ENCODE results near the gene RELA. TPM values are rescaled to one million over a fixed set of nuclear protein-coding genes. Genes with fewer than 3 reads are reported as not detected.
"Not testable (repeated sequence)": the region's sequence is repeated elsewhere in the genome, so short reads cannot be mapped to it uniquely, and the experiment has no call there.

RELA gene
- total and polyA plus RNA-seq, 2 of the 4 experiments (the other 2 are of a cell fraction) = 8.6 to 53.0 TPM

DNA sequence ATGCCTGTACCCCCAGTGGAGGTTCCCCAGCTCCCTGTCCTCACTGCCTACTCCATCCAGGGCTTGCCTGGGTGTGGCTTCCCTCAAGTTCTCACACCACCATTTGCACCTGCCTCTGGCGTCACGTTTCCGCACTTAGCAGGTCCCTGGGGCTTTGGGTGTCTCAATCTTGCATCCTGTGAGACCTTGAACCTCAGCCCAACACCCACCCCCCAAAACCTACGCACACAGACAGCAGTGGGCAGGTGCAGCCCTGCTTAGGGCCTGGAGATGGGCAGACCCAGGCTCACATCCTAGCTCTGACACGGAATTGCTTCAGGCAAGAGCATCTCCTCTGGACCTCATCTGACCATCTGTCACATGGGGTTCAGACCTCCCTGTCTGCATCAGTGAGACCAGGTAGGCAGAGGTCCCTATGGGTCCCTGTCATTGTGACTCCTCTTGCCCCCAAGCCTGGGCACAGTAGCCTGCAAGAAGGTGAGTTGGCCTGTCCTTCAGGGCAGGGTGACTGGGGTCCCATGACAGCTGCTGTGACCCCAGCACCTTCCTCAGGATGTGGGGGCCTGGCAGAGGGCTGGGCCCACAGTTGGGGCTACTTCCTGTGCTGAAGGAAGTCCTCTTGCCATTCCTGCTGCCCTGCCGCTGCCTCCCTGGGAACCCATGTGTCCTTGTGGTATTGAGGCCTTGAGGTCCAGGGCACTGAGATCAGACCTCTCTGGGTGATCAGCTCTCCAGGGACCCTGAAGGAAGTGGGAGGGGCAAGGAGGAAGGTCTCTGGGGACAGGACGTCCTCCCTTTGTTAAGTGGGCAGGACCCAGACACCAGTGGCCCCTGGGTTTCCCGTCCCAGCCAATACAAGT is 22.9 kb downstream of the RELA start (continued):
- TF ChIP-seq MXI1 (IDR thresholded peaks at IDR 0.05; ENCODE audit: borderline replicate concordance, low read depth, low read length) = no peak

DNA sequence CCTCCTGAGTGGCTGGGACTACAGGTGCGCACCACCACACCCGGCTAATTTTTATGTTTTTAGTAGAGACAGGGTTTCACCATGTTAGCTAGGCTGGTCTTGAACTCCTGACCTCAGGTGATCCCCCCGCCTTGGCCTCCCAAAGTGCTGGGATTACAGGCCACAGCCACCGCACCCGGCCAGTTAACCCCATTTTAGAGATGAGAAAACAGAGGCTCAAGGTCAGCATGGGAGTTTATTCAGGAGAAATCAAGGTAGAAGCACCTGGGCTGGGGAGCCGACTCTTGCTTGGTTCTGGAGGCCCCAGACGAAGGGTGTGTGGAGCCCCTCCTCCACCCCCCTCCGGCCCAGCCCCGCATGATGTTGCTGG is 23.5 kb downstream of the RELA start:
- H3K56ac ChIP-seq (ENCODE audit: extremely low read depth, insufficient read depth, low read length); intact Hi-C loops (cut with micrococcal nuclease): not testable (repeated sequence)
- whole genome bisulfite sequencing, 2 experiments (ENCODE audit: extremely low coverage in 2 of 2, insufficient read length in 1 of 2) = no CpG with 5 or more reads among the region's 9 CpGs

More for the DNA sequence above, 23.5 kb downstream of the RELA start:
- H3K4ac ChIP-seq (ENCODE audit: low read depth, low read length); H3K14ac ChIP-seq (replicated peaks; ENCODE audit: low read depth, low read length); H4K5ac ChIP-seq (ENCODE audit: low read depth, low read length); ATAC-seq (ENCODE audit: low read depth); H3K9me3 ChIP-seq (ENCODE audit: control insufficient read depth, insufficient read depth, low read length); DNase-seq; H3K18ac ChIP-seq (ENCODE audit: low read depth, low read length); H3K4me2 ChIP-seq (ENCODE audit: low read depth, low read length); H3K9ac ChIP-seq (ENCODE audit: low read depth, low read length); H4K91ac ChIP-seq (ENCODE audit: insufficient read depth, low read depth, low read length); H3K27me3 ChIP-seq (ENCODE audit: control insufficient read depth, insufficient read depth, low read length); H2AK9ac ChIP-seq (replicated peaks; ENCODE audit: low read depth, low read length, poor library complexity); H4K8ac ChIP-seq (ENCODE audit: low read depth in 2 of 2, low read length in 2 of 2); H3K27ac ChIP-seq (ENCODE audit: insufficient read depth, low read length); H2BK20ac ChIP-seq (ENCODE audit: low read depth, low read length); H3K23ac ChIP-seq (ENCODE audit: low read depth, low read length); POLR2A ChIA-PET (ENCODE audit: unreplicated experiment); dilution Hi-C loops (cut with HindIII; ENCODE audit: low sequenced_read_pairs, unreplicated experiment); H2BK5ac ChIP-seq (ENCODE audit: low read depth, low read length, poor library complexity, severe bottlenecking); H2BK15ac ChIP-seq (ENCODE audit: low read depth, low read length); H3K4me3 ChIP-seq (ENCODE audit: insufficient read depth, low read depth, low read length); in situ Hi-C loops (cut with MboI; ENCODE audit: low sequenced_read_pairs); H2BK120ac ChIP-seq (ENCODE audit: low read depth, low read length); BruUV-seq (replicated peaks); CTCF ChIA-PET; H2AK5ac ChIP-seq (ENCODE audit: low read depth, low read length); H2AFZ ChIP-seq (replicated peaks; ENCODE audit: low read length, poor library complexity): not testable (repeated sequence)
- Histone ChIP-seq H3K36me3 (ENCODE audit: control insufficient read depth, insufficient read depth, low read length) (peaks cover 32% of the 10 kb centered on the region), H3K79me1 (ENCODE audit: low read depth in 1 of 2, low read length in 2 of 2) (peaks cover 16 to 50% of the 10 kb centered on the region in 2 experiments), H4K20me1 (ENCODE audit: insufficient read depth, low read length) (peaks cover 26% of the 10 kb centered on the region; the same call in 1 of the 2 replicates), H3K9me1 (ENCODE audit: insufficient read depth, low read length) (peaks cover 10% of the 10 kb centered on the region), H3K4me1 (ENCODE audit: control insufficient read depth, insufficient read depth, low read length) (peaks cover 11% of the 10 kb centered on the region)
